Hematopoietic multipotent progenitor cell treated with erythropoietin and hydrocortisone succinate and interleukin-3 and kit ligand, for 6 days (in vitro differentiated cells): ENCODE measurements around the gene ARG1.
A peak's percentile ranks its signal among the peaks of the same experiment; 100 is the strongest.
"Not testable (repeated sequence)": the region's sequence is repeated elsewhere in the genome, so short reads cannot be mapped to it uniquely, and the experiment has no call there.

Source experiments
- DNase-seq: peaks from one replicate; pipeline ENCODE4 v3.0.0-alpha.2; 2015

ARG1 gene

GRCh38 chr6:131572686-131573415 is at the start of gene ARG1:
Gene ARG1 (plus strand): TSS chr6:131573226. CDS start chr6:131573283, 57 bp downstream.
- peak; percentile 57 for DNase-seq

DNA sequence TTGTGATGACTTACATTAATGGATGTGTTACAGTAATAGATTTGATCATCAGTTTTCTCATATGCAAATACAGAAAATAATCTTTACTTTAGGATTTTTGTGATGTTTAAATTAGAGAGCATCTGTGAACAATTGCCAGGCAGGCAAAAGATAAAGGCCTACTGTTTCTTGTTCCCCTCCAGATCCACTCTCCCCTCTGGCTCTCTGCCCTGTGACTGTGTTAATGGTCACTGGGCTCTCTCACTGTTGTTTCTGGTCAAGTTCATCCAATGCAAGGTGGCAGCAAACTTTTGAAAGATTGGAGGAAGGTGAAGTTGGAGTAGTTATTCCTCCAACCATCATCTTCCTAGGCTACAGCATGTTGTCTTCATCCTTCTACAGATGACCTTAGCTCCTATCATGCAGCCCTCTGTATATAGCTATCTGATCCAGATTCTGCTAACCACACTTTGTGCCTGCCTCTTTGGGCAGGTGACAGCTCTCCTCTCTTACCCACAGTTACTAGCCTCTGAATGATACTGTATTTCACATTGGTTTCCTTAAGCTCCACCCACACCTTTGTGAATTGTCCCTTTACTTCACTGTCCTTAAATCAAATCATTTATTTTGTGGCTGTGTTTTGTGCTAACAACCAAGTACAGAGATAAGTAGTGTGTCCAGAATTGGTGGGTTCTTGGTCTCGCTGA is 48.9 kb upstream of the ARG1 start:
- no peak for DNase-seq

GRCh38 chr6:131524695-131525336 is 48.2 kb upstream of the ARG1 start:
- no peak for DNase-seq

- not testable (repeated sequence) for DNase-seq
These were observed 42.1 kb upstream of the ARG1 start for GRCh38 chr6:131530936-131531335.

GRCh38 chr6:131531681-131532080 is 41.3 kb upstream of the ARG1 start:
- not testable (repeated sequence) for DNase-seq

DNA sequence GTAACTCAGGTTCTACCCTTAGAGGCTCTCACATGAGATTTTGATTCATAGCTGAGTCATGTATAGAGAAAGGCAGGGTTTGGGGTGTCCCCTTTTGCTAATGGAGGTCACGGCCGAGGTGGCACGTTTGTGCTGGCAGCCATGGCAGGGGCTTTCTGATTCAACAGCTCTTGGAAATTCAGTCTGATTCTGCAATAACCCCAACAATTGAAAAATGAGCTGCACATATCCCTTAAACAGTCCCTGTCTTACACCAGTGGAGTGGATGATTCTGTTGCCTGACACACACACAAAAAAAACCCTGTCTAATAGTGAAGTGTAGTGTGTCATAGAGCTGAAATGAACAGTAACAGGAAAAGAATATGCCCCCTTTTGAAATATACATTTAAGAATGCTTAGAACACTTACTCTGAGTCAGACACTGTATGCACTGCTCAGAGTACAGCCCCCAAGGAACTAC is 40.4 kb upstream of the ARG1 start:
- DNase-seq = no peak

DNA sequence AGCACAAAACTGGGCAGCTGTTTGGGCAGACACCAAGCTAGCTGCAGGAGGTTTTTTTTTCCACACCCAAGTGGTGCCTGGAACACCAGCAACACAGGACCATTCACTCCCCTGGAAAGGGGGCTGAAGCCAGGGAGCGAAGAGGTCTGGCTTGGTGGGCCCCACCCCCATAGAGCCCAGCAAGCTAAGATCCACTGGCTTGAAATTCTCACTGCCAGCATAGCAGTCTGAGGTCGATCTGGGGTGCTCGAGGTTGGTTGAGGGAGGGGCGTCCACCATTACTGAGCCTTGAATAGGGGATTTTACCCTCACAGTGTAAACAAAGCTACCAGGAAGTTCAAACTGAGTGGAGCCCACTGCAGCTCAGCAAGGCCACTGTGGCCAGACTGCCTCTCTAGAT is 34.4 kb upstream of the ARG1 start:
- not testable (repeated sequence) for DNase-seq

DNA sequence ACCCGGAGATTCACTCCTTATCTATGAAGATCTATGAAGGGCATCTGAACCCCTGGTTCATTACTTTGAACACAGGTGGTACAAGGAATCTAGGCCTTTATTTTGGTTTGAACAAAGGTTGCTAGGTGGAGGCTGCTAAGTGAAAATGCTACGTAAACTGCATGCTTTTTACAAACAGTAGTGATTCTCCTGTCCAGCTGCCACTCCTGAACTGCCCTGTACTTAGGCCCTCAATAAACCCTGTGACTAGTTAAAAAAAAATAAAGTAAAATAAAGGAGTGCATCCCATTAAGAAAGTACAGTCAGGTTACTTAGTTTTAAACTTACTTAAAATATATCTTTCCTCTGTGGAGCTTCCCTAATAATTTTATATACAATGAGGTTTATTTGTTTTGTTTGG is 27.7 kb upstream of the ARG1 start:
- DNase-seq = no peak

DNA sequence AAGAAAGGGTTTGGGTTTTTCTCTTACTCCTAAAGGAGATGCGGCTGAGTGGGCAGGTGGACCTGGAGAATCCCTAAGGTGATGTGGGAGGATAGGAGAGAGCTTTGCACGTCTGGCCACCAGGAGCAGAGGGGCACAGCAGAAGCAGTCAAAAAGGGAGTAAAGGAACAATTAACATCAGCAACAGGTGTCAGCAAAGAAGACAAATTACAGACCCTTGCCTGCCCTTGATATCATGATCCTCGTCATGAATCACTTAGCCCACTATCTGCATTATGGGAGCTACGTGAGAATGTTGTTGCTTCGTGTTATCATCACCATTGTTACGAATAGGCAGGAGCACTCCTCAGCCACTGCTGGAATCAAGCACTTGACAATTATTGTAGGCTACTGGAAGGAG is 25.5 kb upstream of the ARG1 start:
- DNase-seq = no peak

- DNase-seq = no peak
These were observed 24.6 kb upstream of the ARG1 start for GRCh38 chr6:131548441-131548840.

- DNase-seq = no peak
These were observed 23.2 kb upstream of the ARG1 start for GRCh38 chr6:131549811-131550210.

GRCh38 chr6:131551902-131552301 is 21.1 kb upstream of the ARG1 start:
- DNase-seq = no peak

- no peak for DNase-seq
These were observed 20.5 kb upstream of the ARG1 start for GRCh38 chr6:131552572-131552971.

DNA sequence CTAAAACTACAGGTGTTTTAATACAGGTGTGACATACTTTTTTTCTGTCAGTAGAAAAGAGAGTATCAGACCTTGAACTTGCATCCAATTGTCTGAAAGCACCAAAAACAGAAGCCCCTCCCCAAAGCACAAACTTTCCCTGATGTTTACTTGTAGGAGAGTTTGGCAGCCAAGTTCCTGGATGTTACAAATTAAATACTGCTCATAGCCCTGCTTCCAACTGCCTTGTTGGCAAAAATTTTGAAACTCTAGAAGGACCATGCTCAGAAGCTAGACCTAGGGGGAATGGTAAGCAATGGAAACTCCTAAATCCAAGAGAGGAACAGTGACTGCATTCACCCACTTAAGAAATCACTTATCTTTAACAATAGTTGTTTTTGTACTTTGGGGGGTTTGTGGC is 17.0 kb upstream of the ARG1 start:
- no peak for DNase-seq

DNA sequence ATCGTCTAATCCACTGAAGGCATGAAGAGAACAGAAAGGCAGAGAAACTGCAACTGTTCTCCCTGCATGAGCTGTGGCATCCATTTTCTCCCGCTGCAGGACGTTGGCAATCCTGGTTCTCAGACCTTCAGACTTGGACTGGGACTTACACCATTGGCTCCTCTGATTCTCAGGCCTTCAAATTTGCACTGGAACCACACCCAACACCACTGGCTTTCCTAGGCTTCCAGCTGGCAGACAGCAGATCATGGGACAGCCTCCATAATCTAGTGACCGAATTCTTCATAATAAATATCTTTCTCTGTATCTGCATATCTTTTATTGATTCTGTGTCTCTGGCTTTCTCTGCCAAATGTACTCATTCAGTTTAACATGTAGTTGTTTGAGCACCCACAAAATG is 14.1 kb upstream of the ARG1 start:
- no peak for DNase-seq

GRCh38 chr6:131561925-131562707 is 10.9 kb upstream of the ARG1 start:
- no peak for DNase-seq

- no peak for DNase-seq
These were observed 8.0 kb upstream of the ARG1 start for GRCh38 chr6:131565056-131565455.

DNA sequence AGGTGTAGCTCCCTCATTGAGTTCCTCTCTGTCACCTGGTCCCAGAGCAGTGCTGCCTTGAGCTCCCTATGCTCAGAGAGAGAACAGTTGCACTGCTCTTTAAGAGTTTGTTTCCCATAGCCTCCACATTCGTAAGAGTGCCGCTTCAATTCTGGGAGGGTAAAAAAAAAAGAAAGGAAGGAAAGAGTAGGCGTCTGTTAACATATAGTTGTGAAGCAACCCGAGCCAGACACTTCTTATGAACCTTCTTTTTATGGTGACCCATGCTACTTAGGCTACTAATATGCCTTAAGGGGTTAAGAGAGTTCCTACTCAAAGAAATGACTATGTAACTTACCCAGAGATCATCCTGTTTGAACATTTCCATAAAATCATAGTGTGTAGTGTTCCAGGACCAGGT is 4.3 kb upstream of the ARG1 start:
- DNase-seq = no peak

DNA sequence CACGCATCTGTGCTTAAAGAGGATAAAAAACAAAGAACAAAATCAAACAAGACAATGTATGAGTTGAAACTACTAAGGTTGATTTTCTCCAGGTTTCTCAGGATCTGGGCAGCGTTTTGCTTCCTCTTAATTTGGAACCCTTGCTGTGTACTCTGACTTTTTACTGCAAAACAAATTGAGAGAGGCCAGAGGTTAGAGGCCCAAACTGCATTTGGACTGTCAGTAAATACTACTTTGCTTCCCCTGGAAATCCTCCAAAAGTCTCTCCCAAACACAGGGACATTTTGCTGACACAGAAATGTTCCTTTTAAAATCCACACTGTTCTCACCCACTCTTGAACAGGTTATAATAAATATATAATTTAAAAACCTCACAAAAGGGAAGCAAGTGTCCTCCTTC is 1.1 kb downstream of the ARG1 start:
- no peak for DNase-seq

DNA sequence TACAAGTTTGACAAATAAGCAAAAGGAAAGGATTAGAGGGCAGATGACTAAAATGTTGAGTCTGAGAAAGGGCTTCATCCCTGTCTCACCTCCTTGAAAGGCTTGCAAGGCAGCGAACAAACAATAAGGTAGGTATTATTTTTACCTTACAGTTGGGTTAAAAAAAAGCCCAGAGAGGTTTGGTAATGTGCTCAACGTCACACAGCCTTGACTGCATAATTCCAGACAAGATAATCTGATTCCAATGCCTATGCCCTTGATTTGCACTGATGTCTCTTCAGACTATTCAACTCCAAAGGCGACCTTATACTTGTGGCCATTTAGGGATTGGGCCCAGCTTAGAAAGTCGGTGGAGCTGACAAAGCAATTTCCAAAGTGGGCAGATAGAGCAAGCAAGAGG is 1.7 kb downstream of the ARG1 start:
- DNase-seq = no peak

GRCh38 chr6:131575834-131576478 is 2.9 kb downstream of the ARG1 start:
- DNase-seq = no peak

GRCh38 chr6:131581523-131581922 is 8.5 kb downstream of the ARG1 start:
- peak; percentile 14 for DNase-seq

DNA sequence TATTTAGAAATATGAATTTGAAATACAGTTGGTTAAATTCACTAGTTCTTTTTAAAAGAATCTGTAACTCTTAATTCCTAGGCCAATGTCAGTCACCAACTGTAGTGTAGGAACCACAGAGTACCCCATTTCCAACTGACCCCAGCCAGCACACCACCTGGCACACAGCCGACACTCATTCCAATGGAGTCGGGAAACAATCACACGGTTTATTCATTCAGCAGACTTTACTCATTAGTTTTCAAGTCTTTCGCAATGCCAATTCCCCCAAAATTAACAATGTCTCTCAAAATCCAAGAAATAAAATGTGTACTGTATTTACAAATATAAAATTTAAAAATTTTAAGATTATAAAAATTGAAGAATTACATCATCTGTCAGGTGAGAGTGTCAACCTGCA is 13.5 kb downstream of the ARG1 start:
- no peak for DNase-seq
